PC-9 (cell line): ENCODE data around the gene NDUFS1.

Source experiments
- EZH2 ChIP-seq: fragments of 200-600 bp; sonication (generic); IDR thresholded peaks from 2 replicates; pipeline ENCODE4 v1.8.0; 2017; ENCODE audit warnings: antibody characterized with exemption, low read depth
- TF ChIP-seq, protein P1 (sequence below): fragments of 200-600 bp; sonication (generic); conservative IDR thresholded peaks from 2 replicates; pipeline ENCODE4 v1.6.1; 2017; ENCODE audit warnings: mixed run types, antibody characterized with exemption, mild to moderate bottlenecking, moderate library complexity

DNA sequence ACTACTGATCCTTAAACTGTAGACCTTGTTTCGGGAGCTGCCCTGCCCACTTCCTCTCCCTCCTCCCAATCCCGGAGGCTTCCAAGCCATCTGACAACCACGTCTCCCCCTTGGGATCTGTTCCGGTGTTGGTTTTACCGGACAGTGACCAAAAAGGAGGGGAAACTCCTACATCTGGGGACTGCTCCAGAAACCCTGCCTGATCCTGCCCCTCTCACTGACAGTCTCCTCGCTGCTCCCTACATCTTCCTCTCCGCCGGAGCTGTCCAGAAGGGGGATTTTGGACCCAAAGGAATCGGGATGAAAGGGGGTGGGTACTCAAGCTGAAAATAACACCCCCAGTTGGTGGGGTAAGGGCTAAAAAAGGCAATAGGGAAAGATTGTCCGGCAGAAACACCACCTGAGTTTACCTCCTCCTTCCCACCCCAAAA lies 74.8 kb downstream of the NDUFS1 start:
- TF ChIP-seq, protein P1, sequence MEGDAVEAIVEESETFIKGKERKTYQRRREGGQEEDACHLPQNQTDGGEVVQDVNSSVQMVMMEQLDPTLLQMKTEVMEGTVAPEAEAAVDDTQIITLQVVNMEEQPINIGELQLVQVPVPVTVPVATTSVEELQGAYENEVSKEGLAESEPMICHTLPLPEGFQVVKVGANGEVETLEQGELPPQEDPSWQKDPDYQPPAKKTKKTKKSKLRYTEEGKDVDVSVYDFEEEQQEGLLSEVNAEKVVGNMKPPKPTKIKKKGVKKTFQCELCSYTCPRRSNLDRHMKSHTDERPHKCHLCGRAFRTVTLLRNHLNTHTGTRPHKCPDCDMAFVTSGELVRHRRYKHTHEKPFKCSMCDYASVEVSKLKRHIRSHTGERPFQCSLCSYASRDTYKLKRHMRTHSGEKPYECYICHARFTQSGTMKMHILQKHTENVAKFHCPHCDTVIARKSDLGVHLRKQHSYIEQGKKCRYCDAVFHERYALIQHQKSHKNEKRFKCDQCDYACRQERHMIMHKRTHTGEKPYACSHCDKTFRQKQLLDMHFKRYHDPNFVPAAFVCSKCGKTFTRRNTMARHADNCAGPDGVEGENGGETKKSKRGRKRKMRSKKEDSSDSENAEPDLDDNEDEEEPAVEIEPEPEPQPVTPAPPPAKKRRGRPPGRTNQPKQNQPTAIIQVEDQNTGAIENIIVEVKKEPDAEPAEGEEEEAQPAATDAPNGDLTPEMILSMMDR, result no peak
- TF ChIP-seq EZH2, result no peak
